K562 (cell line): ENCODE measurements around the gene RAD52. TPM values are rescaled to one million over a fixed set of nuclear protein-coding genes. Genes with fewer than 3 reads are reported as not detected.

Source experiments
- ATAC-seq: fragments of 200-7000 bp; cut with Tn5 transposase; 3 replicates; pipeline ENCODE4 v1.9.1; 2020; ENCODE audit warnings: moderate library complexity
- BruUV-seq: library from RNA; stranded (reverse); fragments of 400-500 nt; replicated peaks from 2 replicates; lab custom pipeline; 2021; lab: Mats Ljungman, UMichigan
- CTCF ChIA-PET: fragments of 300-600 bp; formaldehyde crosslinking; extraction: SDS; loops from one replicate; lab custom pipeline; 2021; ENCODE audit warnings: low intra/inter-chr PET ratio; lab: Yijun Ruan, JAX
- POLR2A ChIA-PET: fragments of 300-600, 350-650 bp; sonication (Branson Sonifier 250); formaldehyde crosslinking; extraction: SDS; loops from one replicate; lab custom pipeline; 2021; ENCODE audit warnings: antibody characterized with exemption, inconsistent platforms; lab: Yijun Ruan, JAX
- DNase-seq, 4 experiments: peaks; one replicate each; pipeline versions ENCODE4 v3.0.0 to v3.0.0-alpha.2; 2011 to 2018; ENCODE audit warnings: low spot score in 3 of 4, mixed read lengths in 3 of 4; ENCODE audit errors: extremely low read depth in 1 of 4
- FAIRE-seq: peaks from 2 replicates; lab custom pipeline; 2011; peaks lifted over from hg19 to GRCh38; lab: Jason Lieb, UNC
- H2AFZ ChIP-seq: 2 replicates; pipeline ENCODE4 v1.6.0; 2011; ENCODE audit warnings: low read depth, low read length, control low read depth, inconsistent platforms
- H3K27ac ChIP-seq: fragments of 200-600 bp; 3 replicates; pipeline ENCODE4 v1.8.0; 2011; ENCODE audit warnings: low read depth, mild to moderate bottlenecking, control low read depth, inconsistent platforms, low read length, moderate library complexity, mixed read lengths; ENCODE audit errors: extremely low read depth
- H3K27me3 ChIP-seq, 2 experiments: fragments of 300-600 bp in 1 of 2; 2 replicates in 1 of 2; 3 replicates in 1 of 2; pipeline versions ENCODE4 v1.6.0 to v1.8.0; 2011; ENCODE audit warnings: inconsistent platforms in 2 of 2, low read length in 2 of 2, mild to moderate bottlenecking in 1 of 2, mixed read lengths in 1 of 2, moderate library complexity in 1 of 2; ENCODE audit not compliant: control insufficient read depth in 2 of 2, insufficient read depth in 2 of 2
- H3K36me3 ChIP-seq: fragments of 300-600 bp; 3 replicates; pipeline ENCODE4 v1.8.0; 2011; ENCODE audit warnings: mild to moderate bottlenecking, low read length, inconsistent platforms; ENCODE audit not compliant: control insufficient read depth, insufficient read depth
- H3K4me1 ChIP-seq, 2 experiments: fragments of 200-600 bp in 1 of 2; replicated peaks in 1 of 2; 2 replicates in 1 of 2; 3 replicates in 1 of 2; pipeline versions ENCODE4 v1.5.1 to v1.8.0; 2011; ENCODE audit warnings: inconsistent platforms in 2 of 2, low read length in 2 of 2, mild to moderate bottlenecking in 1 of 2, mixed read lengths in 1 of 2, moderate library complexity in 1 of 2; ENCODE audit not compliant: control insufficient read depth in 2 of 2, insufficient read depth in 2 of 2
- H3K4me2 ChIP-seq: 2 replicates; pipeline ENCODE4 v1.6.1; 2011; ENCODE audit warnings: low read length, control low read depth, inconsistent platforms, mixed read lengths; ENCODE audit not compliant: insufficient read depth
- H3K4me3 ChIP-seq: fragments of 200-600 bp; sonication (generic), shearing (Covaris generic); 2 replicates; pipeline ENCODE4 v1.5.1; 2016; ENCODE audit warnings: control low read depth, inconsistent platforms
- H3K79me2 ChIP-seq: fragments of 200-600 bp; 3 replicates; pipeline ENCODE4 v1.8.0; 2011; ENCODE audit warnings: low read length, inconsistent platforms; ENCODE audit not compliant: control insufficient read depth, insufficient read depth
- H3K9ac ChIP-seq, 2 experiments: 2 replicates each; pipeline versions ENCODE4 v1.6.0 to v1.6.1; 2011; ENCODE audit warnings: low read depth in 2 of 2, low read length in 2 of 2, control low read depth in 1 of 2, inconsistent platforms in 1 of 2, mild to moderate bottlenecking in 1 of 2, mixed read lengths in 1 of 2; ENCODE audit not compliant: insufficient read depth in 1 of 2
- H3K9me1 ChIP-seq: one replicate; pipeline ENCODE4 v1.6.0; 2011; ENCODE audit warnings: inconsistent platforms, mild to moderate bottlenecking, low read length, moderate library complexity; ENCODE audit not compliant: control insufficient read depth, insufficient read depth
- H3K9me3 ChIP-seq: replicated peaks from 2 replicates; pipeline ENCODE4 v1.5.1; 2011; ENCODE audit warnings: low read depth, low read length, inconsistent platforms; ENCODE audit not compliant: control insufficient read depth, insufficient read depth
- H4K20me1 ChIP-seq: replicated peaks from 2 replicates; pipeline ENCODE4 v1.6.1; 2011; ENCODE audit warnings: low read length, inconsistent platforms, mixed read lengths; ENCODE audit not compliant: control insufficient read depth, insufficient read depth
- BDP1 ChIP-seq: IDR thresholded peaks from 3 replicates; pipeline ENCODE4 v1.6.1; 2011; ENCODE audit not compliant: insufficient read length, insufficient read depth
- C11orf30 ChIP-seq: fragments of 450-650 bp; IDR thresholded peaks from 2 replicates; pipeline ENCODE4 v1.6.1; 2016; ENCODE audit warnings: low read depth, mild to moderate bottlenecking
- ELK1 ChIP-seq: sonication (generic); formaldehyde crosslinking; IDR thresholded peaks from 2 replicates; pipeline ENCODE4 v1.8.1; 2022; ENCODE audit warnings: missing genetic modification reagents
- IFI16 ChIP-seq: fragments of 250-450 bp; sonication (Bioruptor Pico); IDR thresholded peaks from 2 replicates; pipeline ENCODE4 v2.1.2; 2022; ENCODE audit warnings: mild to moderate bottlenecking, inconsistent platforms
- LCOR ChIP-seq: sonication (generic); formaldehyde crosslinking; IDR thresholded peaks from 2 replicates; pipeline ENCODE4 v1.8.0; 2022; ENCODE audit warnings: mild to moderate bottlenecking, missing genetic modification reagents
- MAFF ChIP-seq: IDR thresholded peaks from 2 replicates; pipeline ENCODE4 v1.6.1; 2012; ENCODE audit warnings: low read length, improper control_type of control experiment
- MCM5 ChIP-seq: fragments of 450-650 bp; IDR thresholded peaks from 2 replicates; pipeline ENCODE4 v1.6.1; 2016; ENCODE audit warnings: low read depth
- NFIC ChIP-seq: fragments of 450-650 bp; IDR thresholded peaks from 2 replicates; pipeline ENCODE4 v1.6.1; 2017; ENCODE audit warnings: mild to moderate bottlenecking, inconsistent platforms
- PKNOX1 ChIP-seq: fragments of 450-650 bp; IDR thresholded peaks from 2 replicates; pipeline ENCODE4 v1.6.1; 2016
- SIRT6 ChIP-seq: IDR thresholded peaks from one replicate; pipeline ENCODE4 v1.6.1; 2012; ENCODE audit warnings: low read depth, mild to moderate bottlenecking, control low read depth, inconsistent platforms, low read length, moderate library complexity
- USF1 ChIP-seq: sonication (generic); formaldehyde crosslinking; IDR thresholded peaks from 2 replicates; pipeline ENCODE4 v1.9.0; 2022; ENCODE audit warnings: mild to moderate bottlenecking, missing genetic modification reagents
- ZBTB8A ChIP-seq: fragments of 450-650 bp; IDR thresholded peaks from 2 replicates; pipeline ENCODE4 v1.6.1; 2018; ENCODE audit warnings: mild to moderate bottlenecking, moderate library complexity; ENCODE audit not compliant: partially characterized antibody
- ZNF134 ChIP-seq: fragments of 250-450 bp; sonication (Bioruptor Pico); conservative IDR thresholded peaks from 2 replicates; pipeline ENCODE4 v1.4.0; 2020
- ZNF280B ChIP-seq: fragments of 250-450 bp; sonication (Bioruptor Pico); IDR thresholded peaks from 2 replicates; pipeline ENCODE4 v1.5.1; 2021; ENCODE audit warnings: mild to moderate bottlenecking
- ZNF395 ChIP-seq: fragments of 200-800 bp; sonication (Bioruptor generic); IDR thresholded peaks from 2 replicates; pipeline ENCODE4 v1.6.1; 2017; ENCODE audit warnings: missing genetic modification characterization, missing compliant biosample characterization
- WGBS: fragments of 100-300 bp; shearing (Covaris generic); methylation state at CpG from one replicate; pipeline ENCODE4 v1.1.6; 2016; ENCODE audit warnings: low coverage, mixed read lengths; ENCODE audit not compliant: insufficient coverage; ENCODE audit errors: missing lambda C conversion rate; 5-methylcytosine and 5-hydroxymethylcytosine counted together
- in situ Hi-C: fragments of 300-500 bp; cut with MboI; formaldehyde crosslinking; loops from 4 replicates; pipeline ENCODE4 v1.15.0; 2018; ENCODE audit warnings: inconsistent platforms, mixed read lengths
- intact Hi-C: fragments of 100-400 bp; cut with micrococcal nuclease; formaldehyde crosslinking; loops from 2 replicates; pipeline ENCODE4 v1.14.2; 2022
- polyA plus RNA-seq, 8 experiments: library from polyadenylated mRNA; depleted of rRNA in 4 of 8; stranded (reverse) in 5 of 8; unstranded in 3 of 8; fragments of >200 nt; fragmentation: Nextera tagmentation in 2 of 8; fragmentation: Illumina TruSeq in 1 of 8; extraction: Ambion mirVana in 2 of 8; extraction: Trizol in 1 of 8; gene quantifications; 2 replicates each; pipeline versions ENCODE4 v1.2.1 to v1.2.3, GENCODE V29; 2011 to 2014; ENCODE audit warnings: inconsistent platforms in 1 of 8, missing spikeins in 1 of 8
- total RNA-seq, 7 experiments: library from RNA; depleted of rRNA in 6 of 7; stranded (reverse); fragments of >200 nt in 6 of 7; fragmentation: Illumina TruSeq in 2 of 7; extraction: Trizol in 2 of 7; gene quantifications; 2 replicates each; pipeline versions ENCODE4 v1.2.1 to v1.2.3, GENCODE V29; 2011 to 2021; ENCODE audit warnings: low replicate concordance in 1 of 7

Gene RAD52
- total and polyA plus RNA-seq, 9 of the 15 experiments (the other 6 are each of a cell fraction or from before 2014, with no cell fraction given) = 1.3 to 15.9 (median 9.3) TPM

GRCh38 chr12:953776-954175 lies 4.3 kb upstream of the RAD52 start (continued):
- TF ChIP-seq C11orf30 (0 out of 2 replicates have a peak, but pooled peaks have one; percentile 10), USF1 (CRISPR knock-in tag) (no peak), MAFF (no peak), MCM5 (no peak), NFIC (no peak), ZNF395 (no peak), LCOR (no peak), PKNOX1 (peak; percentile 26; the same call in 1 of the 2 replicates)

- ChIA-PET CTCF (no interaction called here), POLR2A (no interaction called here)
- H3K4me2 ChIP-seq = no peak overlapping the region
- no peak overlapping the region for H3K4me3 ChIP-seq
- BruUV-seq = no TSS peak
- ATAC-seq (no peak), FAIRE-seq (no peak), DNase-seq (no peak)
- H3K36me3 ChIP-seq = no peaks in the 10 kb centered on the region
- H3K27ac ChIP-seq = no peak overlapping the region
- H3K79me2 ChIP-seq = peaks cover 29% of the 10 kb centered on the region
- intact Hi-C loops = no loop called here
- H3K9ac ChIP-seq = no peak overlapping the region
- no peaks in the 10 kb centered on the region for H3K9me3 ChIP-seq
- no peak overlapping the region for H2AFZ ChIP-seq
- WGBS = 43% methylated on average over 1 of the region's 1 CpG
- in situ Hi-C loops = no loop called here
- no peaks in the 10 kb centered on the region for H3K9me1 ChIP-seq
- no peaks in the 10 kb centered on the region for H3K27me3 ChIP-seq
- peaks cover 2 to 8% of the 10 kb centered on the region in 2 experiments; a peak in 4 of 5 replicates for H3K4me1 ChIP-seq
- no peaks in the 10 kb centered on the region for H4K20me1 ChIP-seq
- TF ChIP-seq SIRT6 (no peak), ZNF134 (CRISPR knock-in tag) (no peak), BDP1 (no peak), ZNF280B (CRISPR knock-in tag) (no peak), ELK1 (CRISPR knock-in tag) (no peak), ZBTB8A (no peak), IFI16 (no peak)
These were observed 1.7 kb upstream of the RAD52 start for GRCh38 chr12:951176-951575.
